Breast epithelium (tissue), 4 donors: ENCODE data around the gene SP8. TPM values are rescaled to one million over a fixed set of nuclear protein-coding genes. Genes with fewer than 3 reads are reported as not detected.
A peak's percentile ranks its signal among the peaks of the same experiment; 100 is the strongest.
"Not testable (repeated sequence)": the region's sequence is repeated elsewhere in the genome, so short reads cannot be mapped to it uniquely, and the experiment has no call there.

Source experiments
- DNase-seq, 2 donors: peaks; one replicate each; pipeline ENCODE4 v3.0.0-alpha.2; 2019; ENCODE audit warnings: low spot score in 2 of 2
- H3K27ac ChIP-seq, 2 donors: fragments of 200-600 bp; sonication (generic) in 1 of 2; one replicate each; pipeline ENCODE4 v1.5.1; 2016 to 2019; ENCODE audit warnings: mild to moderate bottlenecking in 1 of 2
- H3K27me3 ChIP-seq, 2 donors: fragments of 200-600 bp; sonication (generic) in 1 of 2; one replicate each; pipeline versions ENCODE4 v1.5.1 to v1.6.0; 2017 to 2019; ENCODE audit warnings: control low read depth in 1 of 2, mild to moderate bottlenecking in 1 of 2
- H3K36me3 ChIP-seq: fragments of 200-600 bp; one replicate; pipeline ENCODE4 v1.5.1; 2019
- H3K4me1 ChIP-seq, 2 donors: fragments of 200-600 bp; sonication (generic); one replicate each; pipeline ENCODE4 v1.5.1; 2016 to 2019; ENCODE audit warnings: control low read depth in 1 of 2
- H3K4me3 ChIP-seq, 3 donors: fragments of 200-600 bp; sonication (generic); 1 replicate in 2 of 3; 2 replicates in 1 of 3; pipeline ENCODE4 v1.5.1; 2016 to 2019; ENCODE audit warnings: mild to moderate bottlenecking in 3 of 3, moderate library complexity in 2 of 3
- H3K9me3 ChIP-seq, 2 donors: fragments of 200-600 bp; sonication (generic) in 1 of 2; one replicate each; pipeline ENCODE4 v1.5.1; 2016 to 2019; ENCODE audit warnings: control low read depth in 1 of 2
- POLR2A ChIP-seq: fragments of 450-650 bp; IDR thresholded peaks from one replicate; pipeline ENCODE4 v1.6.1; 2016; ENCODE audit warnings: antibody characterized with exemption, mild to moderate bottlenecking, moderate library complexity
- POLR2AphosphoS5 ChIP-seq, 3 donors: sonication (generic); formaldehyde crosslinking; IDR thresholded peaks; one replicate each; pipeline ENCODE4 v1.6.1; 2017; ENCODE audit warnings: antibody characterized with exemption in 3 of 3
- intact Hi-C: fragments of 100-400 bp; cut with DNase I; formaldehyde crosslinking; loops from one replicate; pipeline ENCODE4 v1.15.1; 2023; ENCODE audit warnings: low total_unique reads
- total RNA-seq, 3 donors: library from RNA; depleted of rRNA; stranded (reverse); fragments of >200 nt; gene quantifications; one replicate each; pipeline ENCODE4 v1.1.0, GENCODE V29; 2016
- TF ChIP-seq, protein P1 (sequence below), 3 donors: fragments of 450-650 bp; IDR thresholded peaks; one replicate each; pipeline ENCODE4 v1.5.1; 2016 to 2017; ENCODE audit warnings: antibody characterized with exemption in 3 of 3, mild to moderate bottlenecking in 3 of 3, moderate library complexity in 3 of 3

Gene SP8
- not detected for total RNA-seq

DNA sequence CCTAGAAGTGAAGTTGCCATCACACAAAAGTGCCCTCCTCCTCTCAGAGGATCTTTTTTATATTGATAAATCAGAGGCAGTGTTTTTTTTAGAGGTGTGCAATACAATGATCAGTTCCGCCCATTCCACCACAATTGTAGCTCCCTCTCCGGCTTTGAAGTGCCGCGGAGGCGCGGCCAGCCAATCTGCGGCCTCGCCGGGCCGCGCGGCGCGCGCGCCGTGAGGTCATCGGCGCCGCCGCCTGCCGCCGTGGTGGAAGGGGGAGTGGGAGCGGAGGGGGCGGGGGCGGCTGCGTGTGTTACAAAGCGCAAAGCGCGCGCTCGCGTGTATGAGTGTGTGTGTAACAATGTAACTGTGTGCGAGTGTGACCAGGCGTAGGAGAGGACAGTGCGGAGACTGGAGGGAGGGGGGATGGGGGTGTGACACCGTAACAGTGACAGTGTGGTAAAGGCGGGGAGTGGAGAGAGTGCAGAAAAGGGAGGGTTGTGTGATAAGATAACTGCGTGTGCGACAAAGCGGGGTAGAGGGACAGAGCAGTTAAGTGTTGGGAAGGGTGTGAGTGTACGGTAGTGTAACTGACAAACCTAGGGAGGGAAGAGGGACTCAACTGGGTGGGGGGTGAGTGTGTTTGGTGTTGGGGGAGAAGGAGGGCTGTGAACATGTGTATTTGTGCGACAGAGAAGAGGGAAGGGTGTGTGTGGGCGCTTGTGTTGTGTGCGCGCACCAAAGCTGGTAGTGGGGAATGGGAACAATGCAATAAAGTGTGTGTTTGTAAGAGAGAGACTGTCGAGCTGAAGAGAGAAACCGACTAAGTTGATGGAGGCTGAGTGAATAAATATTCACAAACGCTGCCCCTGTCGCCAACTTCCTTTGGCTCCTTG lies at the start of gene SP8:
Gene SP8 (minus strand): TSS at position 108 of the 881 bp plus-strand sequence. CDS start 88 bp downstream, at position 20.
- intact Hi-C loops, result no loop called here
- Histone ChIP-seq H3K4me1 (peaks cover 5 to 6% of the 10 kb centered on the region in 2 donors), H3K9me3 (no peaks in the 10 kb centered on the region), H3K36me3 (no peaks in the 10 kb centered on the region), H3K27me3 (peaks cover 11 to 100% of the 10 kb centered on the region in 2 donors), H3K27ac (no peak within 1 kb of the TSS), H3K4me3 (peak within 1 kb of the TSS; percentile 9 to 55 (median 29))
- no peak for DNase-seq
- TF ChIP-seq POLR2A (no peak), POLR2AphosphoS5 (IDR thresholded peaks at IDR 0.05) (no peak)
- TF ChIP-seq, protein P1, sequence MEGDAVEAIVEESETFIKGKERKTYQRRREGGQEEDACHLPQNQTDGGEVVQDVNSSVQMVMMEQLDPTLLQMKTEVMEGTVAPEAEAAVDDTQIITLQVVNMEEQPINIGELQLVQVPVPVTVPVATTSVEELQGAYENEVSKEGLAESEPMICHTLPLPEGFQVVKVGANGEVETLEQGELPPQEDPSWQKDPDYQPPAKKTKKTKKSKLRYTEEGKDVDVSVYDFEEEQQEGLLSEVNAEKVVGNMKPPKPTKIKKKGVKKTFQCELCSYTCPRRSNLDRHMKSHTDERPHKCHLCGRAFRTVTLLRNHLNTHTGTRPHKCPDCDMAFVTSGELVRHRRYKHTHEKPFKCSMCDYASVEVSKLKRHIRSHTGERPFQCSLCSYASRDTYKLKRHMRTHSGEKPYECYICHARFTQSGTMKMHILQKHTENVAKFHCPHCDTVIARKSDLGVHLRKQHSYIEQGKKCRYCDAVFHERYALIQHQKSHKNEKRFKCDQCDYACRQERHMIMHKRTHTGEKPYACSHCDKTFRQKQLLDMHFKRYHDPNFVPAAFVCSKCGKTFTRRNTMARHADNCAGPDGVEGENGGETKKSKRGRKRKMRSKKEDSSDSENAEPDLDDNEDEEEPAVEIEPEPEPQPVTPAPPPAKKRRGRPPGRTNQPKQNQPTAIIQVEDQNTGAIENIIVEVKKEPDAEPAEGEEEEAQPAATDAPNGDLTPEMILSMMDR (IDR thresholded peaks at IDR 0.05), result no peak

DNA sequence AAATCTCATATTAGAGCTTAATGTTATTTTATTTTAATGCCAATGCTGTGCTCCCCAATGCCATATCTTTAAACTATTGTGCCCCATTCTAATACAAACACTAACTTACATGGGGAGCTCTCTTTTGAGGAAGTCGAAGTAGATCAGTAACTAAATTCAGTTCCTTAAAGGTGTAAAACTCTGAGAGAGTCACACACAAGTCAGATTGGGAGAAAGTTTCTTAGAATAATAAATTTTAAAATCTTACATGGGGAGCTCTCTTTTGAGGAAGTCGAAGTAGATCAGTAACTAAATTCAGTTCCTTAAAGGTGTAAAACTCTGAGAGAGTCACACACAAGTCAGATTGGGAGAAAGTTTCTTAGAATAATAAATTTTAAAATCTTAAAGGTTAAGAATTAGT lies 49.7 kb upstream of the SP8 start:
- H3K27me3 ChIP-seq, DNase-seq, H3K4me3 ChIP-seq, H3K36me3 ChIP-seq, H3K27ac ChIP-seq, H3K4me1 ChIP-seq, H3K9me3 ChIP-seq, intact Hi-C loops: not testable (repeated sequence)

GRCh38 chr7:20835111-20835750 lies 48.5 kb upstream of the SP8 start:
- Histone ChIP-seq H3K27ac (no peak overlapping the region), H3K9me3 (no peaks in the 10 kb centered on the region), H3K4me3 (no peak overlapping the region), H3K36me3 (no peaks in the 10 kb centered on the region), H3K27me3 (peaks cover 0 to 4% of the 10 kb centered on the region in 2 donors), H3K4me1 (no peaks in the 10 kb centered on the region)
- no peak for TF ChIP-seq POLR2A
- TF ChIP-seq, protein P1 (IDR thresholded peaks at IDR 0.05), result no peak
- no peak for DNase-seq
- intact Hi-C loops, result no loop called here

GRCh38 chr7:20834656-20835055 lies 48.0 kb upstream of the SP8 start:
- DNase-seq, result no peak
- no peak overlapping the region for H3K27ac ChIP-seq
- peaks cover 0 to 9% of the 10 kb centered on the region in 2 donors for H3K27me3 ChIP-seq
- no peaks in the 10 kb centered on the region for H3K36me3 ChIP-seq
- no peak overlapping the region for H3K4me3 ChIP-seq
- TF ChIP-seq POLR2AphosphoS5 (IDR thresholded peaks at IDR 0.05), result no peak
- TF ChIP-seq, protein P1 (IDR thresholded peaks at IDR 0.05), result no peak
- TF ChIP-seq POLR2A, result no peak
- H3K9me3 ChIP-seq, result no peaks in the 10 kb centered on the region
- intact Hi-C loops, result no loop called here
- no peaks in the 10 kb centered on the region for H3K4me1 ChIP-seq

DNA sequence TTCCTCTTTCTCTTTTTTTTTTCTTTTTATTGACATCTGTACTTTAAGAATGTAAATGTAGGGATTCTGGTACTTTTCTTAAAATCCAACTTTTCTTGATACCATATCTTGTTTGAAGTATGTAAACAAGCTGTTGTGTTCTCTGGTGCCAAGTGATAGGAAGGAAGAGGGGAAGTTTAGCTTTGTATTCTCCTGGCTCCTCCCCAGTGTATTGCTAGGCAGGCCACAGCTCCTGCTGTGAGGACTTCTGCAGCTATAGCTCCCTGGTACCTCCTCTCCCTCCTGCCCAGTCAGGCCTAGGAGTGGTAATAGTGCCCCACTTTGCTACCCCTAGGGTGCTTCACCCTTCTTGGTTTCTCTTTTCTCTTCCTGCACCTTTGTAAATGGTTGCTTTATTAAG lies 45.3 kb upstream of the SP8 start:
- H3K4me3 ChIP-seq, result no peak overlapping the region
- no peaks in the 10 kb centered on the region for H3K36me3 ChIP-seq
- no peaks in the 10 kb centered on the region for H3K9me3 ChIP-seq
- no peak overlapping the region for H3K27ac ChIP-seq
- TF ChIP-seq POLR2A (no peak), POLR2AphosphoS5 (IDR thresholded peaks at IDR 0.05) (no peak)
- TF ChIP-seq, protein P1 (IDR thresholded peaks at IDR 0.05), result no peak
- intact Hi-C loops, result no loop called here
- no peaks in the 10 kb centered on the region for H3K4me1 ChIP-seq
- no peak for DNase-seq
- H3K27me3 ChIP-seq, result peaks cover 0 to 9% of the 10 kb centered on the region in 2 donors
